ENCODE data around the gene GPR21. TPM values are rescaled to one million over a fixed set of nuclear protein-coding genes. Genes with fewer than 3 reads are reported as not detected.

Gene GPR21
- total and polyA plus RNA-seq, 8 donors: 7.0 TPM; not detected in 7

DNA sequence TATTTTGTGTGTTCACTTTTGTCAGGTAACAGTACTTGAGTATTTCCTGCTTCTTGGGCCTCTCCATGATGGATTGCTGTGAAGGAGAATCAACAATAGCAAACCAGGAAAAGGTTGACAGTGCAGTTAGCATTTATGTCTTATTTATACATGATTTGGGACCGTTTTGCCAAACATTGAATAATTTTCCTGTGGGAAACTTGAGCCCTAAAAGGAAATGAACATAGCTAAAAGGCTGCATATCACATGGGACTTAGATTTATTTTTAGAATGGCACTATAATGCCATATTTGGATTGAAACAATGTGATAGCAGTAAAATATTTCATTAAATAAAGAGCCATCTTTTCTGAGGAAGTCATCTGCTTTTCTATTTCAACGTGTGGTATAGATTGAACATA lies 15.3 kb downstream of the GPR21 start:
- Histone ChIP-seq H3K4me1 (peaks cover 0 to 71% (median 26%) of the 10 kb centered on the region in 4 donors), H3K36me3 (peaks cover 0 to 8% (median 4%) of the 10 kb centered on the region in 4 donors), H3K9me3 (no peaks in the 10 kb centered on the region), H3K27me3 (no peaks in the 10 kb centered on the region), H3K27ac (peak overlapping the region in 4 of 5 donors; percentile 17 to 63 (median 57)), H3K4me3 (no peak overlapping the region)
- 21 to 41% (median 41%) methylated on average over 2 of the region's 2 CpGs for WGBS, 5 donors
- DNase-seq: peak in 1 of 2 donors; percentile 35
- intact Hi-C loops (cut with DNase I; ENCODE audit: low total_unique reads): no loop called here
- TF ChIP-seq EP300 (IDR thresholded peaks at IDR 0.05) (no peak), POLR2AphosphoS5 (IDR thresholded peaks at IDR 0.05) (no peak), POLR2A (IDR thresholded peaks at IDR 0.05) (no peak)
- TF ChIP-seq, protein P1, sequence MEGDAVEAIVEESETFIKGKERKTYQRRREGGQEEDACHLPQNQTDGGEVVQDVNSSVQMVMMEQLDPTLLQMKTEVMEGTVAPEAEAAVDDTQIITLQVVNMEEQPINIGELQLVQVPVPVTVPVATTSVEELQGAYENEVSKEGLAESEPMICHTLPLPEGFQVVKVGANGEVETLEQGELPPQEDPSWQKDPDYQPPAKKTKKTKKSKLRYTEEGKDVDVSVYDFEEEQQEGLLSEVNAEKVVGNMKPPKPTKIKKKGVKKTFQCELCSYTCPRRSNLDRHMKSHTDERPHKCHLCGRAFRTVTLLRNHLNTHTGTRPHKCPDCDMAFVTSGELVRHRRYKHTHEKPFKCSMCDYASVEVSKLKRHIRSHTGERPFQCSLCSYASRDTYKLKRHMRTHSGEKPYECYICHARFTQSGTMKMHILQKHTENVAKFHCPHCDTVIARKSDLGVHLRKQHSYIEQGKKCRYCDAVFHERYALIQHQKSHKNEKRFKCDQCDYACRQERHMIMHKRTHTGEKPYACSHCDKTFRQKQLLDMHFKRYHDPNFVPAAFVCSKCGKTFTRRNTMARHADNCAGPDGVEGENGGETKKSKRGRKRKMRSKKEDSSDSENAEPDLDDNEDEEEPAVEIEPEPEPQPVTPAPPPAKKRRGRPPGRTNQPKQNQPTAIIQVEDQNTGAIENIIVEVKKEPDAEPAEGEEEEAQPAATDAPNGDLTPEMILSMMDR (IDR thresholded peaks at IDR 0.05): no peak

DNA sequence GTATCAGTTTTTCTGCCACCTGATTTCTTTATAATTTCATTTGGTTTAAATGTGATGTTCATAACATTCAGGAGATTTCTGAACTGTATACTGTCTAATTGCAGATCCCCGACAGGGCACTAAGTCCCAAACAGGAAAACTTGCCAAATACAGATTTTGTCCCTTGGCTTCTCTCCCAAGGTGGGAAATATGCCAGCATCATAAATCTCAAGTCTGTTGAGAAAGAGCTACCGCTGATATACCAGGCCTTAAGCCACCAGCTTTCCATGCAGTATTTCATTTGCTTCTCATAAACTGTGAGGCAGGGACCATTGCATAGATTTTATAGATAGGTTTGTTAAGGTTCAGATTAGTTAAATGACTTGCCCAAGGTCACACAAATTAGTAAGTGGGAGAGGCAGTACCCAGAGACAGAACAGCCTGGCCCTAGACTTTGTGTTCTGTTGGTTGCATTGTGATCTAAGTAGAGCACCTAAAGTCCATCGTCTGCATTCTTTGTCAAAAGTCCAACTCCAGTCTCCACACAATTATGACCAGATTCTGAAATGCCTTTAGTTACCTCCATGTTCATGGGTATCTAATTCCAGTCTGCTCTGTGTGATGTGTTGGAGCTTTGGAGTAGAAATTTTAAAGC lies 16.2 kb downstream of the GPR21 start:
- Histone ChIP-seq H3K27ac (peak overlapping the region; percentile 13 to 63 (median 56)), H3K27me3 (no peaks in the 10 kb centered on the region), H3K36me3 (peaks cover 0 to 5% (median 2%) of the 10 kb centered on the region in 4 donors), H3K4me1 (peaks cover 0 to 64% (median 28%) of the 10 kb centered on the region in 4 donors), H3K9me3 (no peaks in the 10 kb centered on the region), H3K4me3 (no peak overlapping the region)
- DNase-seq: peak; percentile 36 to 49
- intact Hi-C loops (cut with DNase I; ENCODE audit: low total_unique reads): no loop called here
- 12 to 28% (median 24%) methylated on average over 3 of the region's 3 CpGs for WGBS, 5 donors
- TF ChIP-seq, protein P1 (IDR thresholded peaks at IDR 0.05): no peak
- TF ChIP-seq POLR2A (IDR thresholded peaks at IDR 0.05) (no peak), POLR2AphosphoS5 (IDR thresholded peaks at IDR 0.05) (peak in 1 of 3 donors; percentile 36)

DNA sequence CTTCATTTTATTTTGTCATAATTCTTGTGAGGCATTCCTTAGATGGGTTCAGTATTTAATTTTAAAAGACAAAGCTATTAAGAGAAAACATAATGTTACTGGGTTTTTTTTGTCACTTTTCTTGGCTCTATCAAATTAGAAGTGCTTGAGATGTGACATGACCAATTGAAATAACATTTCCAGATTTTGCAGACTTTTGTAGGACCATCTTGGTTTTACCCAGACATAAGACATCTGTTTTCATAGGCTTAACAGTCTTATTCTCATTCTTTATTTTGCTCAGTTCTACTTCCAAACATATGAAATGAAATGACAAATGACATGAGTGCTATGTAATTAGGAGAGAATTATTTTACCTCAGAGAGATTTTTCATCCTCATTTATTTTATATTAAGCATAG lies 19.6 kb downstream of the GPR21 start:
- Histone ChIP-seq H3K36me3 (peaks cover 0 to 14% (median 7%) of the 10 kb centered on the region in 4 donors), H3K4me3 (no peak overlapping the region), H3K4me1 (peaks cover 0 to 41% (median 25%) of the 10 kb centered on the region in 4 donors), H3K27me3 (no peaks in the 10 kb centered on the region), H3K27ac (peak overlapping the region in 3 of 5 donors; percentile 6 to 29 (median 29)), H3K9me3 (no peaks in the 10 kb centered on the region)
- DNase-seq: no peak
- TF ChIP-seq EP300 (IDR thresholded peaks at IDR 0.05) (no peak), POLR2A (IDR thresholded peaks at IDR 0.05) (no peak), POLR2AphosphoS5 (IDR thresholded peaks at IDR 0.05) (no peak)
- TF ChIP-seq, protein P1 (IDR thresholded peaks at IDR 0.05): no peak
- intact Hi-C loops (cut with DNase I; ENCODE audit: low total_unique reads): no loop called here

DNA sequence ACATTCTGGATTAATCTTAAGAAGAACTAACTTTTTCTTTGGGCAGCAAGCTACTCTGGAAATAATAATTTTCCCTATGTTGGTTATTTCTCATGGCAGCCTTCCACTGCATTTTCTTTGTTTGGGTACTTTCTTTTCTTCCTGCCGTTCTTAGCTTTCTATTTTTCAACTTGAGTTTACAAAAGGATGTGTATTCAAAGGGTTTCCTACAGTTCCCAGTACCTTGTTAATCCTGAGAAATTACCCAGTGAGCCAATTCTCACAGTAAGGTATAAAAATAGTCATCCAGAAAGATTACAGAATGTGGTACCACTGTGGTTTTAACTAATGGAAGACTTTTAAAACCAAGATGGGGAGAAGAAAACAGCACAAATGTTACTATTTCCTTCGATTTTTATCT lies 20.2 kb downstream of the GPR21 start:
- intact Hi-C loops (cut with DNase I; ENCODE audit: low total_unique reads): no loop called here
- Histone ChIP-seq H3K9me3 (no peaks in the 10 kb centered on the region), H3K4me3 (no peak overlapping the region), H3K27me3 (no peaks in the 10 kb centered on the region), H3K4me1 (peaks cover 0 to 34% (median 22%) of the 10 kb centered on the region in 4 donors), H3K27ac (peak overlapping the region in 3 of 5 donors; percentile 6 to 29 (median 29)), H3K36me3 (peaks cover 0 to 14% (median 7%) of the 10 kb centered on the region in 4 donors)
- 35 to 46% (median 40%) methylated on average over 2 of the region's 2 CpGs for WGBS, 5 donors
- TF ChIP-seq, protein P1 (IDR thresholded peaks at IDR 0.05): no peak
- no peak for TF ChIP-seq POLR2AphosphoS5 (IDR thresholded peaks at IDR 0.05)
- no peak for TF ChIP-seq POLR2A (IDR thresholded peaks at IDR 0.05)
- no peak for TF ChIP-seq EP300 (IDR thresholded peaks at IDR 0.05)
- no peak for DNase-seq

All from stomach (tissue), 9 donors.